EH (cell line): ENCODE measurements around the gene TRIM26.
"Not testable (repeated sequence)": the region's sequence is repeated elsewhere in the genome, so short reads cannot be mapped to it uniquely, and the experiment has no call there.

Source experiments
- DNase-seq: peaks from one replicate; pipeline ENCODE4 v3.0.0-alpha.2; 2015; ENCODE audit warnings: low read depth

The TRIM26 gene

DNA sequence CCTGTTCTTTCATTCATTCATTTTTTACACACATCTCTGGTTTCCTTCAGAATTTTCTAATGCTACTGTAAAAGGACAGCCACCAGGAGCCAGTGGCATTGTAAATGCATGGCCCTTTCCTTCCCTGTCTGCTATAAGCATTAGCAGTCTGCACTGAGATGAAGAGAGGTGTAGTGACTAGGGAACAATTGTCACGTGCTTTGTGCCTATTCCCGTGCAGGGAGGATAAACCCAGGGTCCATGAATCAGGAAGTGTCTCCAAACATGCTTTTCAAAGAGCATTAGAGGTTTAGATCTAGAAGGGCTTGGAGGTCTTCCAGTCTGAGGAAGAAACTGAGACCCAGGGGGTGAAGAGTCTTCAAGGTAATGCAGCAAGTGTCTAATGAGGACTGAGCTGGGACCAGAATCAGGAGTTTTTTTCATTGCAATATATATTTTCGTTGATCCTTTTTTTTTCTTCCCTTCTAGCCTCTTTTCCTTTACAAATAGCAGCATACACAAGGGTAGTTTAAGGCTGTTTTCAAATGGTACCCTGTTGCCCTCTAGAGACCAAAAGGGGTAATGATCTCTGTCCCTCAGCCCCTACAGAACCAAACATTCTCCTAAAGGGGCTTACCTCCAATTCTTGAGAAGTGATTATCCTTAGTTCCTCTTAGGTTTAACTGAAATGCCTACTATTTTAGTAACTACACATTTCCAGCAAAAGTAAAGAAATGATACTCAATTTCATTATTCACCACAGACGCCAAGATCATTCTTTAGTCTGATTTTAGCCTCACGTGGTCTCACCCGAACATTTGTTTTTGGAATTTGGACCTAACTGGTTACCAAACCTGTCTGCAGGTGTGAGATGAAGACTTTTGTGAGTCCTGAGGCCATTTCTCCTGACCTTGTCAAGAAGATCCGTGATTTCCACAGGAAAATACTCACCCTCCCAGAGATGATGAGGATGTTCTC, 43.3 kb downstream of the TRIM26 start:
- peak; percentile 65 for DNase-seq

DNA sequence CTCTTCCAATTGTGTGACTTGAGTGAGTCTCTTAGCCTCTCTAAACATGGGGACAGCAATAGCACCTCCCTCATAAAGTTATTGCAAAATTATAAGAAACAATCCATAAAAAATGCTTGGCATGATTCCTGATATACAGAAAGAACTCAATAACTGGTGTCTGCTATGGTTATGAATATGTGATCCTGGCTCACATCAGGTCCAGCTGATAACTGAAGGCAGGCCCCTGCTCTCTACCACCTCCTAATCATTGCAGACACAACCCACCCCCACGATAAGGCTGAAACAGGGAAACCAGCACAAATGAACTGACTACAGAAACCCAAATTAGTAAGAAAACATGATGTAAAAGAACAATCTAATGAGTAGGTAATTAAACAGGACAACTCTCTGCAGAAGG, 44.5 kb downstream of the TRIM26 start:
- DNase-seq = no peak

DNA sequence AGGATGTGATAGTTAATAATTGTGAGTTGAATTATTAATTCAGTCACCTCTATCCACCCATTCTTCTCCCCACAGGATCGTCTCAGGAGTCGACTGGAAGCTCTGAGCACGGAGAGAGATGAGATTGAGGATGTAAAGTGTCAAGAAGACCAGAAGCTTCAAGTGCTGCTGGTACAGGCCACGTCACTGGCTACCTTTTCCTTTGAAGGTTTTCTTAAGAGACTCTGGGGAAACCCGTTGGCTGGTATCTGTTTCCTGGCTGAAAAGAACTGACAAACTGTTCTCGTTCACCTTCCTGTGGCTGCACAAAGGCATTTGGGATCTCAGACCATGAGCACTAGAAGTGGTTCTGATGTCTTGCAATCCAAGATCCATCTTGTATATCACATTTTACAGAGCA, 46.1 kb downstream of the TRIM26 start:
- no peak for DNase-seq

DNA sequence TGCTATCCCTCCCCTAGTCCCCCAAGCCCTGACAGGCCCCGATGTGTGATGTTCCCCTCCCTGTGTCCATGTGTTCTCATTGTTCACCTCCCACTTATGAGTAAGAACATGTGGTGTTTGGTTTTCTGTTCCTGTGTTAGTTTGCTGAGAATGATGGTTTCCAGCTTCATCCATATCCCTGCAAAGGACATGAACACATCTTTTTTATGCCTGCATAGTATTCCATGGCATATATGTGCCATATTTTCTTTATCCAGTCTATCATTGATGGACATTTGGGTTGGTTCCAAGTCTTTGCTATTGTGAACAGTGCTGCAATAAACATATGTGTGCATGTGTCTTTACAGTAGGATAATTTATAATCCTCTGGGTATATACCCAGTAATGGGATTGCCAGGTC, 48.0 kb downstream of the TRIM26 start:
- not testable (repeated sequence) for DNase-seq

DNA sequence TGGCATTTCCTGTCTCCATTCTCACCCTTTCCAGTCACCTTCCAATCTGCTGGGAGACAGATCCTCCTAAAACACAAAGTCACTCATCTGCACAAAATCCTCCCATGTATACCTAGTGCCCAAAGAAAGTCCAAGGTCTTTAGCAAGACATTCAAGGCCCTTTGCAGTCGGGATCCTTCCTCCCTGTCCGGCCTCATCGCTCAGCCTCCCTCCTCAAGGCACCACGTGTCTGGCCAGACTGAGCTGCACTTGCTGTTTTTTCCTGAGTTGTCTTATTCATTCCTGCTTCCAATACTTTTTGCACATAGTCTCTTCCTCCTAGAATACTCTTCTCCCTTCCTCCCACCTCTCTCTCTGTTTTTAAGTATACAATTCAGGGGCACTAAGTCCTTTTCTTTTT, 48.5 kb downstream of the TRIM26 start:
- no peak for DNase-seq

DNA sequence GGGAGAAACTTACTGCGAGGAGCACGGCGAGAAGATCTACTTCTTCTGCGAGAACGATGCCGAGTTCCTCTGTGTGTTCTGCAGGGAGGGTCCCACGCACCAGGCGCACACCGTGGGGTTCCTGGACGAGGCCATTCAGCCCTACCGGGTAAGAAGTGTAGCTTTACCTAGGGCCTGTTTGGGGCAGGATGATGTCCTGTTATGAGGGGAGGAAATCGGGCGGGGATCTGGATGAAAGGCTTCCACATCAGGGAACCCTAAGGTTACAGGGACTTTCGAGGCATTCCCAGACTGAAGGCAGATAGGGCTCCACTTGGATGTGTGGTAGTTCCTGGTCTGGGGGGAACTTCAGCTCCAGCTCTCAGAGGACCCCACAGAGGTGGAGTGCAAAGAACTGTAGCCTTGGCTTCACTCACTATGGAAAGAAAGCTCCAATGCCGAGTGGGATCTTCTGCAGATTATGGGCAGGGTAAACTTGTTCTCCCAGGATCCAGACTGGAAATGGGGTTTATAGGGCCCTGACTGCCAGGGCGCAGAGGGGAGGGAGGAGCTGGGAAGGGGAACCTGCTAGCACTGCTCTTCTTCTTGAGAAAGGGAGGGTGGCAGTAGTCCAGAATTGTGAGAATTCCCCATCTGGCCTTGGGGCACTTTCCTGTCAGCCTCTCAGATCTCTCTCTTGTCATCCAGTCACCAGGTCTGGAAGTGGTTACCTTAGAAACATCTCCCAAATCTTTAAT, 49.1 kb downstream of the TRIM26 start:
- no peak for DNase-seq

DNA sequence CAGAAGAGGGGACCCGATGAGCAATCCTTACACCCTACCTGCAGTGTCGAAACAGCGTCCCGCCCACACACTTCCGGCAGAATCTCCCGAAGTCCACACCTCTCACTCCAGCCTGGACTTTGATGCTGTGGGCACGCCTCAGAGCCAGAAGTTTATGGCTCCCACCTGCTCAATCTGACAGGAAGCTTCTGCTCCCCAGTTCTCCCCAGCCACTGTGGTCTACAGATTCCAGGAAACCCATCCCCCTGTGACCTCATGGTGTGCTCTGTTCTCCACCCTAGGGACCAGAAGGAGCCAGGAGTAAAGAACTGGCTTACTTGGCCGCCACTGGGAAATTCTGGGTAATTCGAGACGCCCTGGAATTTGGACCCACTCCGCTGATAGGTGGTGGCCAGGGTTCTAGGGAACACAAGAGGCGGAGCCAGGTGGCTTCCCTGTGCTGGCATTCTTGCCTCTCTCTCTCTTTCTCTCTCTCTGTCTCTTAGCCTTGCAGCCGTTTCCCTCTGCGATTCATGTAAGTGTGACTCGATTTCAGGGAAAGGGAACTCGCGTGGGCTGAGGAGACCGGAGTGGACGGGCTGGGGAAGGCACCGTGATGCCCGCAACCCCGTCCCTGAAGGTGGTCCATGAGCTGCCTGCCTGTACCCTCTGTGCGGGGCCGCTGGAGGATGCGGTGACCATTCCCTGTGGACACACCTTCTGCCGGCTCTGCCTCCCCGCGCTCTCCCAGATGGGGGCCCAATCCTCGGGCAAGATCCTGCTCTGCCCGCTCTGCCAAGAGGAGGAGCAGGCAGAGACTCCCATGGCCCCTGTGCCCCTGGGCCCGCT, 49.9 kb downstream of the TRIM26 start, which contains the start of gene TRIM15:
Gene TRIM15, plus strand, starts transcription at position 457 of the 828 bp plus-strand sequence. Its CDS starts 139 bp downstream, at position 596.
- DNase-seq = no peak

DNA sequence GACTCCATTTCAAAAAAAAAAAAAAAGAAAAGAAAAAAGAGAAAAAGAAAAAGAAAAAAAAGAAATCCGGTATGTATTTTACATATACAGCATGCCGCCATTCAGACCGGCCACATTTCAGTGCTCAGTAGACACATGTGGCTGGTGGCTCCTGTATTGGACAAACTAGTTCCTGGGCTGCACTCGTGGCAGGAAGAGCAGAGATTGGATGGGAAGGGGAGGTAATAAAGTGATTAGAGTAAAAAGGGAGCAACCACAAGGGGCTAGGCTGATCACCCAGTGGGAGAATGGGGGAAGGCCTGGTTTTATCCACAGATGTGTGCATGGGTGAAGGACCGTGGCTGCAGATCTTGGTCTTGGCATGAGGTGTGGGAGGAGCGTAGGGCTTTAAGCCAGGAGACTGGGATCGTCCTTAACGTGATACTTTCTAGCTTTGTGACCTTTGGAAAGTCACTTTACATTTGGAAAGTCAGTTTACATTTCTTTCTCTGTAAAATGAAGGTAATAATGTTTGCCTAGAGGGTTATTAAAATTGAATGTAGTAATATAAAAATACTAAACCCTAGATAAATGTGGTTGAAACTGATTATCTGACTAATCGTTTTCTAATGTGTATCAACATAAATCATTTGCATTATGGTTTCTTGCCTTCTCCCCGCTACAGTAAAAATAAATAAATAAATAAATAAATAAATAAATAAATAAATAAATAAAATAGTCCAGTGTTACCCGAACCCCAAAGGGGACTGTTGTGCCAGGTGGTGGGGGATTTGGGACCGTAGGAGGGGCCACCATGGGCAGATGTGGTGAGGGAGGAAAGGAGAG, 50.7 kb downstream of the TRIM26 start:
- DNase-seq = no peak

DNA sequence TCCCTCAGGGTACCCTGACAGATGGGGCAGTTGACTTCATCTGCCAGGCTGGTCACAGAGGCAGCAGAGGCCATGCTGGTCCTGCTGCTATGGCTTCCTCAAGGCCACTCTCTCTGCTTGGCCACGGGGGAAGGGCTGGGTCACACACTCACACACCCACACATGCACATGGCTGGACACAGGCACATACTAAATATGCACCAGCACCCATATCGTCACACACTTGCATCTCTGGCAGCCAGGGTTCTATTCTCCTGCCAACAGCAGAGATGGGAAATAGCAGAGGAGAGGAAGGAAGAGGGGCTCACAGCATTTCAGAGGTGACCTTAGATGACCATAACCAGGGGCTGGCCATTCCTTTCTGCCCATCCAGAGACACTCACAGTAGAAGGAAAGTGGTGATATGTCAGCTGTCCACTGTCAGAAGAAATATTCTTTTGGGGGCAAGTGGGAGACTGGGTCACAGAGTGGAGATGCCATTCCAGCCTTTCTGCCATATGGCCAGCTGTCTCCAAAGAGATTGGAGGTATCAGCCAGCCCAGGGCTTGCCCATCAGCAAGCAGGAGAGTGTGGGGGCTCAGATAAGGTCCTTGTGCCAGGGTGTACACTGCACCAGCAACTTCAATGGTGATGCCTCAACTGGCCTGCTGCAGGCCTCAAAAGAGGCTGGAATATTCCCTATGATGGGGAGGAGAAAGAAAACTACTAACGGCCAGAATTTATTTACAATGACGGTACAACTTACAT, 52.2 kb downstream of the TRIM26 start, which contains the start of gene TRIM10:
Gene TRIM10, minus strand, starts transcription at position 427 of the 747 bp plus-strand sequence. Its CDS starts 353 bp downstream, at position 74.
- DNase-seq = no peak

DNA sequence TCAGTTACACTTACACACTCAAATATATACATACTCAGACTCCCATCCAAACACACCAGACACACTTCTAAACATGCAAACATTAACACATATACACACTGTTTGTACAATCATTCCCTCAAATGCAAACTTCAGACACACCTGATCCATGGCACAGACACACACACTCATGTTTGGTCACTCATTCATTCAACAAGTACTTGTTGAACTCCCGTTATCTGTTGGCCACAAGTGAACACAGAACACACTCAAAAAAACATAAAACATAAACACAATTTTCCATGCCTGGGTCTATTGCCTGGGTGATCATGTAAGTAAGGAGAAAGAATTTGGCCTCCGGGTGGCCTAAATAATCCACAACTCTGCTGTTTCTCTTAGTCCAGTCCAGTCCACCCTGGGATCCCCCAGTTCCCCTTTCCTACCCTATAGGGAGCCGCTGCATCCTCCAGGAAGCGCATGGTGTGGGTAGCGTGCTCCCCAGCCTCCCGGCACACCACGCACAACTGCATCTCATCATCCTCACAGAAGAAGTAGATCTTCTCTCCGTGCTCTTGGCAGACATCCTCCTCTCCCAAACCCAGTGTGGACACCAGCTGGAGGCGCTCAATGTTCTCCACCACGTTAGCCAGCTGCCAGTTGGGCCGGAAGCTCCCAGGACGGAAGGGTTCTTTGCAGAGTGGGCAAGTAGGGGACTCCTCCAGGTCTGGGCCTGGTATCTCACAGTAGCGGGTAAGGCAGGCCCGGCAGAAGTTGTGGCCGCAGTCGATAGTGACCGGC, 53.0 kb downstream of the TRIM26 start:
- no peak for DNase-seq

DNA sequence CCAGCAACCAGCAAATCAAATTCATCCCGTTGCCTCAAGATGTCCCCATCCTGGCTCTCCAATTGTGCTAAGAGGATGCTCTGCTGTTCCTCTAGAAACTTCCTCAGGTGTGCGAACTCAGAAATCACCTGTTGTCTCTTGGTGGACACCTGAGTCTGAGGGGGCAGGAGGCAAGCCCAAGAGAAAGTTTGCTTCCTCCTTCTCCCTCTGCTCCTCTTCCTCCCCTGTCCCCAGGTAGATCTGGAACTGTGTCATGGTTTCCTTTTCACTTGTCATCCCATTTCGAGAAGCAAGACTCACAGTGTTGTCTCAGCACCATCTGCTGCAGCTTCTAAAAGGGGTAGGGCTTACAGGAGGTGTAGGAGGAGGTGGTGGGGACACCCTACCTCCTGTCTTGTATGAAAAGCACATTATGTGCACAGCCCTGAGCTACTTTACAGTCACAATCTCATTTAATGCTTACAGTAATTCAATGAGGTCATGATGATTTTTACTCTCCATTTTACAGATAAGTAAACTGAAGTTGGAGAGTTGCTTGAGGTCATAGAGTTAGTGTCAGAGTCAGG, 54.6 kb downstream of the TRIM26 start:
- DNase-seq = no peak

DNA sequence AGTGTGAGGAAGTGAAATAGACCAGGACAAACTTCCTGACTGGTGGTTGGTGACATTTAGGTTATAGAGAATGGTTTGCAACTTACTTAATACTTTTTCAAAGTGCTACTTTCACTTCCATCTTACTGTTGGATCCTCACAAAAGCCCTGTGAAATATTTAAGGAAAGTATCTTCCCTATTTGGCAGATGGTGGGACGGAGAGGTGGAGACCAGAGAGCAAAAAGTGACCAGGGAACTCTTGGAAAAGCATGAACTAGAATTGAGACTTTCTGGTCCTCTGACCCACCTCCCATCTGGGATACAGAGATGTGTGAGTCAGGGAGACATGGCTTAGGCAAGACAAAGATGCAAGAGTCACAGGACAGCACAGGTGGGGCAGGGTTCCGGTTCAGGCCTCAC, 55.2 kb downstream of the TRIM26 start:
- no peak for DNase-seq

DNA sequence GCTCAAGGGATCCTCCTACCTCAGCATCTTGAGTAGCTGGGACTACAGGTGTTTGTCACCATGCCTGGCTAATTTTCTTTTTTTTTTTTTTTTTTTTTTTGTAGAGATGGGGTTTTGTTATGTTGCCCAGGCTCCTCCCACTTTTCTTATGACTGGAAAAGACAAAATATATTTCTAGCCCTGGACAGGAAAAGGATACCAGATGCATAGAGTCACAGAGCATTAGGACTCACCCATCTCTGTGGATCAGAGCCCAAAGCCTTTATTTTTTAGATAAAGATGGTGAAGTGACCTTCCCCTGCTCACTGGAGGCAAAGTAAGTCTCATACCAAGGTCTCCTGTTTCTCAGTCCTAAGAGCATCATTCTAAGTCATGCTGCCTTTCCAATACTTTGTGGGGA, 55.6 kb downstream of the TRIM26 start:
- peak; percentile 20 for DNase-seq

DNA sequence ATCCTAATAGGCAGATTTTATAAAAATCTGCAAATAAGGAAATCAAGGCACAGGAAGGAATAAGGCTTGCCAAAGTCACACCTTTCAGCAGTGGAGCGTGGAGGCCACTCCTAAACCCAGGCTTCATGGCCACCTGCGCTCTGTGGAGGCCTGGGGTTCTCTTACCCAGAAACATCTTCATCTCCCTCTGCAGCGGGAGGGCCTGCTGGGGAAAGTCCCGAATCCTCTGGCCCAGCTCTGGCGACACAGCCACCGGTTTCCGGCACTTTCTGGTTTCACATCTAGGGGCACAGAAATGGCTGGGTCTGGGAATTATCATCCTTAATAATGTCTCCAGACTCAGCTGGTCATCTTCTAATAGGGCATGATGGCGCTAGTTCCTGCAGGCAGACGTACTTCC, 56.4 kb downstream of the TRIM26 start:
- DNase-seq = no peak

DNA sequence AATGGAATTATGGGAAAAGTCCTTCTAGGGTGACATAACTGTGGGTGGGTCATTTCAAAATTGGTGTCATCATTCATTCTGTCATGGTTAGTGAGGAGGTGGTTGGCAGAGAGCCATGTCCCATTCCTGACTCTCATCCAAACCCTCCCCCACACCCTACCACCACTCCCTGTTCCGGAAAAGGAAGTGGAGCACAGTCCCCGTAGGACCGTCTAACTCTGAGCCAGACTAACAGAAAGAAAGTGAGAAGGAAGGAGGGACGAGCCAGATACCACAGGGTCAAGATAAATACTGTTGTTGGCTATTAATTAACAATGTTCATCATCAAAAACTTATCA, 57.0 kb downstream of the TRIM26 start:
- DNase-seq = peak; percentile 56

DNA sequence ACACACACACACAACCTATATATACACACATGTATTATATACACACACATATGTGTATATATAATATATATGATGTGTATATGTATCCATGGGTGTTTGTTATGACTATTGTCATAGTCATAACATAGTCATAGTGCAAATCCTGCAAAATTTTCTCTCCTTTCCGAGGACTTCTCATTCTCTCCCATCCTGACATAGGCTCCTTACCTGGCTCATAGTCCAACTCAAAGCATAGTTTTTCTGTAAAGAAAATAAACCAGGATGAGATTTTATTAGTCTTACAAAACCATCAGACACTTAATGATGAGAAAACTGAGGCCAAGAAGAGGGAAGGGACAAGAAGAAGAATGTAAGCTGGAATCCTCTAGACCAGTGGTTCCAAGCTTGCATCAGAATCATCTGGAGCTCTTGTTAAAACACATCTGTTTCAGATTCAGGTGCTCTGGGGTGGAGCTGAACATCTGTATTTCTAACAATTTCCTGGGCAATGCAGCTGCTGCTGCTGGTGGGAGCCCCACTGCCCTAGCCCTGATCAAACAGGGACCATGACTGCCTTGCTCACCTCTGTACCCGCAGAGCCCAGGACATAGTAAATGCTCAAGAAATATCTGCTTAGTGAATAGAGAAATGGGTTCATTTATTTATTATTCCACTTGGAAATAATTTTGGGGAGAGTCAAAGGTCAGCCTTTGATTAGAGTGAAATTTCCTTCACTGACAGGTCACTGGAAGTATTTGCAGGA, 57.5 kb downstream of the TRIM26 start:
- DNase-seq = peak; percentile 21

DNA sequence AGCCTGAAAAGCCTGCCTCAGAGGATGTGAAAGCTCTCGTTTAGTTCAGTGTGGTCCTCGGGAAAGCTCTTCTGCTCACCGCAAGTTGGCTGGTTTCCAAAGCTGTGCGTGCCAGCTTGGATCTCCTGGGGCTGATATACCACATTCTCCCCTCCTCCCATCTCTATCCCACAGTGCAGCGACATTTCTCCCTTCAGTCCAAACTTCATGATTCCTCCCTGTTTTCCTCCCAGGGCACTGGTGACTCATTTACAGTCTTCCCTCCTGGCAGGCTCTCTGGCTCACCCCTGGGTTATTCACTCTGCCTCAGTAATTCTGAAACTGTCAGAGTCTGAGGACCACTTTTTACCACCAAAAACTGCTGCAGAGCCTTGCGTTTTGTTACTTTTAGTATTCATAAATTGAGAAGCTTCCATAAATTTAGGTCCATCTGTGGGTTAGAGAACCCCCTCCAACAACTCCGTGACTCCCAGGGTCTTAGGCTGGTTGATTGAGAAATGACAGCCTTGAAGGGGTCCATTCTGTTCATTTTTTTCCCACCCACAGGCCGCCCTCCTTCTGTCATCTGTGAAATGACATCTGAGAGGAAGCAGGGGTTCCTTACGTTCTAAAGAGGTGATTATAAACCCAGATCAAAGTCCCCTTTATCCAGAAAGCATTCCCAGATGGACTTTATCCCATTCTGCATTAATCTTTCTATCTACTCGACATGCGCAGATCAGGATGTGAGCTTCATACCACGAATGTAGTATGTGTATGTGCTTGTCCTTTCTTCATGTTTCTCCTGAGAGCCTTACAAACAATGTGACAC, 58.3 kb downstream of the TRIM26 start:
- DNase-seq = peak; percentile 91

DNA sequence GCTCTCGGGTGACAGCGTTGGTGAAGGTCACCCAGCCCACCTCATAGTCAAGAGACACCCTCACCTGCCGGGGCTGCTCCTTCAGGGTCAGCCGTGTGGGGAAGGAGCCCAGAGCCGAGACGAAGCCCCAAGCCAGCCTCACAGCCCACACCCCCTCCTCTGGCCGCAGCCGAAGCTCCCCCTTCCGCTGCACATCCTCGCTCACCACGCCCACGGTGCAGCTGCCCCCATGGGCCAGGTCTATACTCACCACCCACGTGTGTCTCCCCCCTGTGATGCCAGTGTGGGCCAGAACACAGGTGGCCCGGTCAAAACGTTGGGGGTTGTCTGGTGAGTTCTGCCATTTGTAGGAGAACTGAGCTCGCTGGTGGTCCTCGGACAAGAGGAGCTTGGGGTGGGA, 59.1 kb downstream of the TRIM26 start:
- DNase-seq = no peak
